Neural cell (in vitro differentiated cells): ENCODE data around the gene BIRC6.

Source experiments
- CTCF ChIP-seq: fragments of 450-650 bp; IDR thresholded peaks from 2 replicates; pipeline ENCODE4 v1.5.1; 2014; ENCODE audit warnings: antibody characterized with exemption, mild to moderate bottlenecking, moderate library complexity; ENCODE audit not compliant: poor library complexity, severe bottlenecking
- EZH2 ChIP-seq: fragments of 200-600, 300-800 bp; shearing (Covaris generic), sonication (generic); IDR thresholded peaks from 2 replicates; pipeline ENCODE4 v1.6.1; 2014; ENCODE audit warnings: antibody characterized with exemption, low read length, borderline replicate concordance, mild to moderate bottlenecking; ENCODE audit not compliant: insufficient read depth, poor library complexity, severe bottlenecking
- POLR2AphosphoS5 ChIP-seq: IDR thresholded peaks from 2 replicates; pipeline ENCODE4 v1.6.1; 2012

- no peak for TF ChIP-seq POLR2AphosphoS5
- no peak for TF ChIP-seq CTCF
- no peak for TF ChIP-seq EZH2
Measured at GRCh38 chr2:32464431-32464830, 107.6 kb downstream of the BIRC6 start.
